ENCODE measurements around the gene NAIP.
"Not testable (repeated sequence)": the region's sequence is repeated elsewhere in the genome, so short reads cannot be mapped to it uniquely, and the experiment has no call there.

NAIP gene

DNA sequence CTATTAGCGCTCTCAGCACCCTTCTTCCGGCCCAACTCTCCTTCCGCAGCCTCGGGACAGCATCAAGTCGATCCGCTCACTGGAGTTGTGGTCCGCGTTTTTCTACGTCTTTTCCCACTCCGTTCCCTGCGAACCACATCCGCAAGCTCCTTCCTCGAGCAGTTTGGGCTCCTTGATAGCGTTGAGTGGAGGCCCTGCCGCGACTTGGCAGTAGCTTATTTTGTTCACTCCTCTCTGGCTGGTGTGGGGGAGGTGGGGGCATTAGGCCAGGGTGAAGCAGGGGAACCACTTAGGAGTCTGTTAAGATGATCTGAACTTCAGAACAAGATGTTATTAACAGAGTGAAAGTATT is 100.0 kb downstream of the NAIP start:
- not testable (repeated sequence) for DNase-seq
